Measurements from ENCODE around the gene ZBTB18. TPM values are rescaled to one million over a fixed set of nuclear protein-coding genes. Genes with fewer than 3 reads are reported as not detected.
A peak's percentile ranks its signal among the peaks of the same experiment; 100 is the strongest.

Gene ZBTB18
- total RNA-seq, 2 experiments from 2014 or later: 57.2 to 59.9 TPM

GRCh38 chr1:244053831-244054230 lies 2.7 kb downstream of the ZBTB18 start:
- DNase-seq (no peak), ATAC-seq (ENCODE audit: poor library complexity) (no peak)
- intact Hi-C loops (cut with DNase I, micrococcal nuclease): loop anchor here (5.0 to 10.0 kb wide), 2 partner anchors 218 to 799 kb away; partner anchors contain the start of genes CEP170 (in 1 of the 2) and SDCCAG8 (in 1 of the 2)
- ChIA-PET POLR2A (interaction anchor here (1.4 to 13.3 kb wide), 2 partner anchors 23 to 205 kb away, joined by 3 to 283 read pairs; no protein-coding TSS in a partner anchor), CTCF (interaction anchor here (1.2 kb wide), 1 partner anchor 246 kb away, joined by 4 read pairs; no protein-coding TSS in a partner anchor)
- peaks cover 29% of the 10 kb centered on the region for H3K4me1 Mint-ChIP-seq (ENCODE audit: low read depth)
- Histone ChIP-seq H3K36me3 (ENCODE audit: insufficient read depth, low read length) (peaks cover 19% of the 10 kb centered on the region), H3K27ac (ENCODE audit: low read depth in 1 of 2, low read length in 2 of 2) (no peak overlapping the region), H3K4me3 (ENCODE audit: low read length) (no peak overlapping the region), H3K9me3 (ENCODE audit: control insufficient read depth in 1 of 2, insufficient read depth in 1 of 2, low read length in 2 of 2) (no peaks in the 10 kb centered on the region), H3K4me1 (ENCODE audit: insufficient read depth, low read length) (peaks cover 25% of the 10 kb centered on the region), H3K27me3 (ENCODE audit: control insufficient read depth in 1 of 2, insufficient read depth in 2 of 2, low read length in 2 of 2) (no peaks in the 10 kb centered on the region)
- H3K27ac Mint-ChIP-seq: no peak overlapping the region
- no peak for TF ChIP-seq CTCF (IDR thresholded peaks at IDR 0.05)
- H3K36me3 Mint-ChIP-seq (ENCODE audit: low read depth): peaks cover 40% of the 10 kb centered on the region
- H3K4me3 Mint-ChIP-seq: no peak overlapping the region
- no peaks in the 10 kb centered on the region for H3K27me3 Mint-ChIP-seq
- H3K9me3 Mint-ChIP-seq: no peaks in the 10 kb centered on the region

- CTCF ChIA-PET: interaction anchor here (1.1 kb wide), 1 partner anchor 33 kb away, joined by 3 read pairs; no protein-coding TSS in a partner anchor
Measured at GRCh38 chr1:244054247-244054923, 3.3 kb downstream of the ZBTB18 start.

GRCh38 chr1:244054924-244055263 lies 3.8 kb downstream of the ZBTB18 start:
- Mint-ChIP-seq H3K4me1 (ENCODE audit: low read depth) (peaks cover 23% of the 10 kb centered on the region), H3K9me3 (no peaks in the 10 kb centered on the region), H3K27me3 (no peaks in the 10 kb centered on the region), H3K36me3 (ENCODE audit: low read depth) (peaks cover 34% of the 10 kb centered on the region), H3K4me3 (no peak overlapping the region), H3K27ac (no peak overlapping the region)
- Histone ChIP-seq H3K4me3 (ENCODE audit: low read length) (no peak overlapping the region), H3K4me1 (ENCODE audit: insufficient read depth, low read length) (peaks cover 24% of the 10 kb centered on the region), H3K27ac (ENCODE audit: low read depth in 1 of 2, low read length in 2 of 2) (no peak overlapping the region), H3K9me3 (ENCODE audit: control insufficient read depth in 1 of 2, insufficient read depth in 1 of 2, low read length in 2 of 2) (no peaks in the 10 kb centered on the region), H3K36me3 (ENCODE audit: insufficient read depth, low read length) (peaks cover 19% of the 10 kb centered on the region), H3K27me3 (ENCODE audit: control insufficient read depth in 1 of 2, insufficient read depth in 2 of 2, low read length in 2 of 2) (no peaks in the 10 kb centered on the region)
- TF ChIP-seq CTCF (IDR thresholded peaks at IDR 0.05): no peak
- ChIA-PET CTCF (interaction anchor here (1.1 to 1.2 kb wide), 2 partner anchors 20 to 34 kb away, joined by 3 to 5 read pairs; no protein-coding TSS in a partner anchor), POLR2A (interaction anchor here (13.3 kb wide), 1 partner anchor 22 kb away, joined by 283 read pairs; no protein-coding TSS in a partner anchor)
- intact Hi-C loops (cut with DNase I, micrococcal nuclease): loop anchor here (5.0 to 10.0 kb wide), 2 partner anchors 217 to 800 kb away; partner anchors contain the start of genes CEP170 (in 1 of the 2) and SDCCAG8 (in 1 of the 2)
- peak in 1 of 14 experiments; percentile 39 for DNase-seq
- ATAC-seq (ENCODE audit: poor library complexity): no peak

More at GRCh38 chr1:244054247-244054923, 3.3 kb downstream of the ZBTB18 start:
- TF ChIP-seq CTCF (IDR thresholded peaks at IDR 0.05): no peak
- H3K4me1 Mint-ChIP-seq (ENCODE audit: low read depth): peaks cover 28% of the 10 kb centered on the region
- no peaks in the 10 kb centered on the region for H3K27me3 Mint-ChIP-seq
- no peak overlapping the region for H3K4me3 Mint-ChIP-seq
- DNase-seq (no peak), ATAC-seq (ENCODE audit: poor library complexity) (no peak)
- POLR2A ChIA-PET: interaction anchor here (1.4 to 13.3 kb wide), 2 partner anchors 22 to 206 kb away, joined by 3 to 283 read pairs; no protein-coding TSS in a partner anchor
- H3K36me3 Mint-ChIP-seq (ENCODE audit: low read depth): peaks cover 39% of the 10 kb centered on the region
- Histone ChIP-seq H3K4me1 (ENCODE audit: insufficient read depth, low read length) (peaks cover 25% of the 10 kb centered on the region), H3K27me3 (ENCODE audit: control insufficient read depth in 1 of 2, insufficient read depth in 2 of 2, low read length in 2 of 2) (no peaks in the 10 kb centered on the region), H3K36me3 (ENCODE audit: insufficient read depth, low read length) (peaks cover 19% of the 10 kb centered on the region), H3K27ac (ENCODE audit: low read depth in 1 of 2, low read length in 2 of 2) (no peak overlapping the region), H3K9me3 (ENCODE audit: control insufficient read depth in 1 of 2, insufficient read depth in 1 of 2, low read length in 2 of 2) (no peaks in the 10 kb centered on the region), H3K4me3 (ENCODE audit: low read length) (no peak overlapping the region)
- intact Hi-C loops (cut with DNase I, micrococcal nuclease): loop anchor here (5.0 to 10.0 kb wide), 2 partner anchors 218 to 800 kb away; partner anchors contain the start of genes CEP170 (in 1 of the 2) and SDCCAG8 (in 1 of the 2)
- H3K9me3 Mint-ChIP-seq: no peaks in the 10 kb centered on the region
- H3K27ac Mint-ChIP-seq: no peak overlapping the region

Data from CD4-positive, alpha-beta T cell (primary cell).